NCI-H774 (cell line): ENCODE measurements around the gene ARMH1.
"Not testable (repeated sequence)": the region's sequence is repeated elsewhere in the genome, so short reads cannot be mapped to it uniquely, and the experiment has no call there.

Experiments used
- DNase-seq: peaks from one replicate; lab custom pipeline; 2025; lab: John Stamatoyannopoulos, UW

The ARMH1 gene

DNA sequence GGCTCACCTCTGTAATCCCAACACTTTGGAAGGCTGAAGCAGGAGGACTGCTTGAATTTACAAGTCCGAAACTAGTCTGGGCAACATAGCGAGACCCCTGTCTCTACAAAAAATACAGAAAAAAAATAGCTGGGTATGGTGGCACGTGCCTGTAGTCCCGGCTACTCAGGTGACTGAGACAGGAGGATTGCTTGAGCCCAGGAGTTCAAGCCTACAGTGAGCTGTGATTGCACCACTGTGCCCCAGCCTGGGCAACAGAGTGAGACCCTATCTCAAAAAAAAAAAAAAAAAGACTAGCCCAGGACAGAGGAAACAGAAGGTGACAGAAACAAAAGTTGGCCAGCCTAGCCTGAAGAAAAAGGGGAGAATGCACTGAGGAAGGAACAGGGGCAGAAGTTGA, 21.2 kb downstream of the ARMH1 start:
- DNase-seq, result no peak

DNA sequence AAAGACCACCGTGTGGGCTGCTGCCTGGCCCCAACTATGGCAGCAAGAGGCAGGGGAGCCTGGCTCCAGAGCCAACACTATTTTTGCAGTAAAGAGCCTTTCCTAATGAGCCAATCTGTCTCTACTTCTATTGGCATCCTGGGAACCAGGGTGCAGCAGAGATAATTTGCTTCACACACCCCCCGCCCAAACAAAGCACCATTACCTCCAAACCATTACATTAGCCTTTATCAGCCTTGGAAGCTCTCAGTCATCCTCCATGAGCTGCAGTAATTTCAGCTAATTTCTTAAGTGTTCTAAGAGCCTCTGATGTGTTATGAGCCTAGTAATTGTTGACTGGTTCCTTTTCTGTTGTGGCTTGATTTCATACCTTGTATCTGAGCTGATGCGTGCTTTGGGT, 21.6 kb downstream of the ARMH1 start:
- DNase-seq, result no peak

DNA sequence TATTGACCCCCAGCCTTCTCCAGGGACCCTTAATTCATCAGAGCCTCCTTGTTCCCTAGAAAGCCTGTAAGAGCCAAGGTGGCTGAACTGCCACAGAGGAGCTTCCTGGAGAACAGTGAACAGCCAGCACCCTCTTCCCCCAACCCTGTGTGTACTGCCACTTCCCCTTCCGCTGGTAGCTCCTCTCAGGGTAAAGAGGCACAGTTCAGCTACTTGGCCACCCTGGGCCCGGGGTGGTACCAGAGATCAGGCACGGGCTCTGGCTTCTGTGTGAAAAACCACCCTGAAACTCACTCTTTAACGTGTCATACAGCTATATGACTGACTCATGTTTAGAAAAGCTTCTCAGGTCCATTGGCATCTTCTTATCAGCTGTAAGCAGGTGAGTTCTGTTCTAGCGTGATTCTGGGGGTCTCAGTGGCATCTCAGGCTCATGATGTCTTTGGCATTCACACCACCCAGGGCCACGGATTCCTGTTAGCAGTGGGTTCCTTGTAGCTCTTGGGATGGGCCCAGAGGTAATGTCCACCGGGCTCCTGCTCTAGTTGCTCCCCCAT, 22.4 kb downstream of the ARMH1 start:
- no peak for DNase-seq

DNA sequence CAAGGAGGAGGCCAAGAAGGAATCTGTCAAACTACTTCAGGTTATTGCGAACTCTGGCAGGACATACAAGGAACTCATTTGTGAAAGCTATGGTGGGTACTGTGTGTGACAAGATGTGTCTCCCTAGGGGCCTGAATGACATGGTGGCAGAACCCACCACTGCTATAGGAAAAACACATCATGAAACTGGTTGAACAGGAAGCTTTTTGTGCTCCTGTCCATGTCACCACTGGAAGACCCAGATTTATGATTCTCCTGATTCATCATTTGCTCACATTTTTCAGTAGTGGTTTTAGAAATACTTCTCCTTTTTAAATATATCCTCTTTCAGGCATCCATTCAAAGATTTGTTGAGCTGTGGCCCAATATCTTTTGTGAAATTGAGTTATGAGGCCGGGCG, 23.6 kb downstream of the ARMH1 start:
- no peak for DNase-seq

DNA sequence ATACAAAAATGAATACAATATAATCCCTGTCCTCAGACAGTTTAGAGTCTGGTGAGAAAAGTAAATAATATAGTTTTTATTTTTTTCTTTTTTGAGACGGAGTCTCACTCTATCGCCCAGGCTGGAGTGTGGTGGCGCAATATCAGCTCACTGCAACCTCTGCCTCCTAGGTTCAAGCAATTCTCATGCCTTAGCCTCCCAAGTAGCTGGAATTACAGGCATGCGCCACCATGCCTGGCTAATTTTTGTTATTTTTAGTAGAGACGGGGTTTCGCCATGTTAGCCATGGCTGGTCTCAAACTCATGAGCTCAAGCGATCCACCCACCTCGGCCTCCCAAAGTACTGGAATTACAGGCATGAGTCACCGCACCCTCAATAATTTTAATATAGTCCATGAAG, 24.9 kb downstream of the ARMH1 start:
- DNase-seq, result not testable (repeated sequence)

GRCh38 chr1:44700573-44700972, 26.1 kb downstream of the ARMH1 start:
- no peak for DNase-seq

- no peak for DNase-seq
Measured at GRCh38 chr1:44701141-44701573, 26.6 kb downstream of the ARMH1 start.

DNA sequence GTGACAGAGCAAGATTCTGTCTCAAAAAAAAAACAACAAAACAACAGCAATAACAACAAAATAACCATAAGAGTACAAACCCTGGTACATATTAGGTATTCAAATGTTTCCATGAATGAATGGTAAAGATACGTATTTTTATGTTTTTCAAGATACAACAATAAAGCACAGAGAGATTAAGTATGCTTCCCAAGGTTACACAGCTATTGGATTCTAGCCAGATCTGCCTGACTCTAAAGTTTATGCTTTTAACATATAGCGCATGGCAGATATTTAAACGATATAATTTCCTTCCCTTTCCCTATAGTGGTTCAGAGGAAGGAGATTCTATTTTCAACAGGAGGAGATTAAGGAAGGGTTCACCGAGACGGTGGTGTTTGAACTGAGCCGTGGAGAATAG, 31.0 kb downstream of the ARMH1 start:
- DNase-seq, result no peak

GRCh38 chr1:44705938-44706337, 31.4 kb downstream of the ARMH1 start:
- no peak for DNase-seq

- no peak for DNase-seq
Measured at GRCh38 chr1:44707112-44707881, 32.8 kb downstream of the ARMH1 start.

GRCh38 chr1:44707959-44708831, 33.7 kb downstream of the ARMH1 start:
- peak; percentile 62 for DNase-seq

- DNase-seq, result peak; percentile 78
Measured at GRCh38 chr1:44713321-44713781, 38.8 kb downstream of the ARMH1 start.

- DNase-seq, result no peak
Measured at GRCh38 chr1:44714532-44714931, 40.0 kb downstream of the ARMH1 start.

DNA sequence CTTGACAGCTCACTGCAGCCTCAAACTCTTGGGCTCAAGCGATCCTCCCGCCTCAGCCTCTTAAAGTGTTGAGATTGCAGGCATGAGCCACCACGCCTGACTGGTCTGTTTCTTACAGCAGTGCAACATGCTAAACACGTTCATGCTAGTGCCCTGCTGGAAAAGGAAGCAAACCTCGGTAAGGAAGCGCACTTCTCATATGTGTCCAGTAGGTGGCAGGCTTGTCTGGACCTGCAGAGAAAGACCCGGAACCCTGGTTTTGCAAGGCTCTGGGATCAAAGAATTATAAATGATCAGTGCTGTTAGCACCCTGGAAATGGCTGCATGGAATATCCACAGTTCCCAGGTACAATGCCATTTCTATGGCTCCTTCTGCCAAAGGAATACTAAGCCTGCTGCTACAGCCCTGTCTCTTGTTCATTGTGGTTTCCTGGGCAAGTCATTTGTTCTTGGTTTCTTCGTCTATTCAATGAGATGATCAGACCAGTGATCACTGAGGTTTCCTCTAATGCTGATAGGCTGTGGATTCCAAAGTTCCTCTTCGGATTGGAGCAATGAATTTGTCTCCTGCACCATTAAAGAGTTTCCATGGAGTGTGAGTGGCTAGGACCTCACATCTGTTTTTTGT, 40.5 kb downstream of the ARMH1 start:
- peak; percentile 87 for DNase-seq

DNA sequence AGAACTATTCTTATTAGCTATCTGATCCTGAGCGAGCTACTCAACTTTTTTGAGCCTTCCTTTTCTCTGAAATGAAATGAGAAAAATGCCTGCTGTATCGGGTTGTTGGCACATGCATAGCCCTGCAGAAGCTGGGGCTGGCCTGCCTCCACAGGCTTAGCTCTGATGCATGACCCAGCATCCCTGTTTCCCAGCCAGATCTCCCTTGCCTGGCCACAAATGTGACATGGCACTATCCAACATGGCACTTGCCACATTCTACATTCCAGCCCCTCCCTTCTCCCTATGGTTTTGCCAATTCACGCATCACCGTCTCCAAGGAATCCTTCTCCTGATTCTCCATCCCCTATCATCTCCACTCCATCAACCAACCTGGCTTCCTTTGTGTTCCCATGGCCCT, 42.6 kb downstream of the ARMH1 start:
- DNase-seq, result no peak

DNA sequence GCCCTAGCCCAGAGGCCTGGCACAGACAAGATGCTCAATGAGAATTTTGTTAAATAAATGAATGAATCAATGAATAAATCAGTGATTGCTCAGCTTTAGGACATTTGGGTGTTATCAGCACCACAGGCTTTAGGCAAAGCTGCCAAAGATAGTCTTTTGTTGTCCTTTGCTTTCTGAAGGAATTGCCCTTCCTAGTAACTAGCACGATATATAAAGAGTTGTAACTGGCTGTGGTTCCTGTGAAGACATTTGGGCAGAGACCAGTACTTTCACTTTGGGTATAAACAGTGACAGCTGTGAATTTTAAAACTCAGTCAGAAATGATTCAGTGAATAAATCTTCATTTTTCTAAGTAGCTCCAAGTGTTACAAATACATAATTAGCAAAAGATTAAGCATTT, 43.1 kb downstream of the ARMH1 start:
- DNase-seq, result no peak

DNA sequence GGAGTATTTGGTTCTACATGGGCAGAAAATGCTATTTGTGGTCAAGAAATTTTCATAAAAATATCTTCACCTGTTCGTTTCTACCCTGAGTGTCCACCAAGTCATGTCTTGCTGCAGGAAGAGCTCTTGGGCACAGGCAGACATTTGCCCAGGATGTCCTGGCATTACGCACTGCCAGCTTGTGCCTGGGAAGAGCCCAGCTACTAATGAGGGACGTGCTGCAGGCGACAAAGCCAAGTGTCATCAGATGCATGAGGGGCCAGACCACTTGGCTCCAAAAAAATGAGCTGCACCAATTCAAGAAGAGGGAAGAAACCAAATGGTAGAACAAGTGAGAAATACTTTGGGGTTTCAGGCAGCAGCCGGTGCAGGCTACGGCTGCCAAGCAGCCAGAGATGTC, 43.6 kb downstream of the ARMH1 start:
- no peak for DNase-seq

GRCh38 chr1:44719318-44719717, 44.8 kb downstream of the ARMH1 start:
- no peak for DNase-seq

DNA sequence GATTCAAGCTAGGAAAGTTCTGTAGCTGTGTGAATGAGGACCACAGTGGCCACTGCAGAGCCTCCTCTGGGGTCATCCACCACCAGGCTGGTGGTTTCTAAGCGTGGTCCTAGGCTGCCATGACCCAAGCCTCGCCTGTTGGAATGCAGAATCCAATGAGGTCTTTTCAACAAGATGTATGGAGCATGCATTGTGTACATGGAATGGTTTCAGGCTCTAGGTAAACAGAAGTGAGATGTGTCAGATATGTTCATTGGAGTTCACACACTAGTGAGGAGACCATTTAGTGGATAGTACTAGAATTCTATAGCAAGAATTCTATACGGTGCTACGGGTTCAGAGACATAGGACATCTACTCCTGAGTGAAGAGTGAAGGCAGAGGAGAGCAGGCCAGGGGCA, 45.8 kb downstream of the ARMH1 start:
- no peak for DNase-seq

DNA sequence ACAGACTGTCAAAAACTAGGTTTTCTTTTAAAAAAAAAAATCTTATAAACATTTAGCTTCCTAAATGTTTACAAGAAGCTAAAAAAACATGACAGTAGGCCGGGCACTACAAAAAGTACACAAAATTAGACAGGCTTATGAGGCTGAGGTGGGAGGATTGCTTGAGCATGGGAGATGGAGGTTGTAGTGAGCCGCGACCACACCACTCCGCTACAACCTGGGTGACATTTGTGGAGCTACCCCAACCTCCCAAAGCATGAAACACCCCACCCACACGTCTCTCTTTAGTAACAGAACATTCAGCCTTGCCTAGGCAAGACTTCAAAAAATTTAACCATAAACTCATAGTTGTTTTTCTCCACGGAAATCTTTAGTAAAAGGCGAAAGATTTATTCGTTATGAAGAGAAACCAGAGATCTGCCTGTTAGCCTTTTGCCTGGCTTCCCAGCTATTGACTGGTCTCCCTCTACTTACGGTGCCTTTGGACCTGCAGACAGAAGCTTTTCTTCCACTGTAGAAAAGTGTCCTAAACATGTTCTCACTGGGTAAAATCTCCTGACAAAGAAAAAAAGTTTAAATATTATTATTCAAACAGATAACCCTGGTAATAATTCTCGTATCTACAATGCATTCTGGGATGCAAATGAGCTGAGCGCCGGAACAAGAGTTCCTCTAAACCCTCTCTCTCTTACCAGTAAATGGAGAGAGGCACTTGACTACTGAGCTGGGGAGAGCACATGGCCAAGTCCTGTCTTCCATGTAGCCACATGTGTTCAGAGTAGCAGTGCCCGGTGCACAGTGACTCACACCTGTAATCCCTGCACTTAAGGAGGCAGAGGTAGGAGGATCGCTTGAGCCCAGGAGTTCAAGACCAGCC, 47.2 kb downstream of the ARMH1 start:
- peak; percentile 95 for DNase-seq

DNA sequence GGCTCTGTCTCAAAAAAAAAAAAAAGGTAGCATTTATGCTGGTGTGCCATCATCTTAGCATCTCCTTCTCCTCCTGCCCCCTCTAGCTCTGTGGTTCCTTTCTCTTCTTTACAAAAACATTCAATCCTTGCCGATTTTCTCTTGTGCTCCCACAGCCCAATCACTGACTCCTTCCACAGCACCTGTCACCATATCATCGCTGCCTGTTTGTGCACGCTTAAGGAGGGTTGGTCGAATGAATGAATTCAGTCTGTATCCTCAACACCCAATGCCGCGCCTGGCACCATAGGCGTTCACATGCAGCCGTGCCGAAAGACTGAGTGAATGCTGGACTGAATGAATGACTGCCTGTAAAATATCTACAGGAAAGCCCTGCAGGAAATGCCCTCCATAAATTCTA, 48.5 kb downstream of the ARMH1 start:
- no peak for DNase-seq
